ENCODE measurements around the gene SSC4D.

The SSC4D gene

GRCh38 chr7:76347710-76348109 lies 61.8 kb downstream of the SSC4D start:
- H3K4me3 ChIP-seq (ENCODE audit: low read depth, low read length): no peak overlapping the region
- no peak for DNase-seq (ENCODE audit: low read depth, low spot score)
- TF ChIP-seq CTCF (IDR thresholded peaks at IDR 0.05; ENCODE audit: low read depth, low read length): no peak
- in situ Hi-C loops (cut with HindIII; ENCODE audit: low sequenced_read_pairs): no loop called here

GRCh38 chr7:76346778-76347177 lies 62.7 kb downstream of the SSC4D start:
- TF ChIP-seq CTCF (IDR thresholded peaks at IDR 0.05; ENCODE audit: low read depth, low read length): no peak
- no peak for DNase-seq (ENCODE audit: low read depth, low spot score)
- in situ Hi-C loops (cut with HindIII; ENCODE audit: low sequenced_read_pairs): no loop called here
- no peak overlapping the region for H3K4me3 ChIP-seq (ENCODE audit: low read depth, low read length)

- in situ Hi-C loops (cut with HindIII; ENCODE audit: low sequenced_read_pairs): no loop called here
- TF ChIP-seq CTCF (IDR thresholded peaks at IDR 0.05; ENCODE audit: low read depth, low read length): no peak
- no peak overlapping the region for H3K4me3 ChIP-seq (ENCODE audit: low read depth, low read length)
- no peak for DNase-seq (ENCODE audit: low read depth, low spot score)
These were observed 63.4 kb downstream of the SSC4D start for GRCh38 chr7:76346097-76346496.

GRCh38 chr7:76343931-76344321 lies 65.6 kb downstream of the SSC4D start:
- in situ Hi-C loops (cut with HindIII; ENCODE audit: low sequenced_read_pairs): no loop called here
- no peak overlapping the region for H3K4me3 ChIP-seq (ENCODE audit: low read depth, low read length)
- no peak for DNase-seq (ENCODE audit: low read depth, low spot score)
- TF ChIP-seq CTCF (IDR thresholded peaks at IDR 0.05; ENCODE audit: low read depth, low read length): no peak

- no peak for DNase-seq (ENCODE audit: low read depth, low spot score)
- in situ Hi-C loops (cut with HindIII; ENCODE audit: low sequenced_read_pairs): no loop called here
- H3K4me3 ChIP-seq (ENCODE audit: low read depth, low read length): no peak overlapping the region
- no peak for TF ChIP-seq CTCF (IDR thresholded peaks at IDR 0.05; ENCODE audit: low read depth, low read length)
These were observed 66.1 kb downstream of the SSC4D start for GRCh38 chr7:76343294-76343930.

GRCh38 chr7:76342222-76342621 lies 67.3 kb downstream of the SSC4D start:
- TF ChIP-seq CTCF (IDR thresholded peaks at IDR 0.05; ENCODE audit: low read depth, low read length): no peak
- no peak overlapping the region for H3K4me3 ChIP-seq (ENCODE audit: low read depth, low read length)
- DNase-seq (ENCODE audit: low read depth, low spot score): no peak
- in situ Hi-C loops (cut with HindIII; ENCODE audit: low sequenced_read_pairs): no loop called here
